ENCODE data around the gene CEP20.

The CEP20 gene

DNA sequence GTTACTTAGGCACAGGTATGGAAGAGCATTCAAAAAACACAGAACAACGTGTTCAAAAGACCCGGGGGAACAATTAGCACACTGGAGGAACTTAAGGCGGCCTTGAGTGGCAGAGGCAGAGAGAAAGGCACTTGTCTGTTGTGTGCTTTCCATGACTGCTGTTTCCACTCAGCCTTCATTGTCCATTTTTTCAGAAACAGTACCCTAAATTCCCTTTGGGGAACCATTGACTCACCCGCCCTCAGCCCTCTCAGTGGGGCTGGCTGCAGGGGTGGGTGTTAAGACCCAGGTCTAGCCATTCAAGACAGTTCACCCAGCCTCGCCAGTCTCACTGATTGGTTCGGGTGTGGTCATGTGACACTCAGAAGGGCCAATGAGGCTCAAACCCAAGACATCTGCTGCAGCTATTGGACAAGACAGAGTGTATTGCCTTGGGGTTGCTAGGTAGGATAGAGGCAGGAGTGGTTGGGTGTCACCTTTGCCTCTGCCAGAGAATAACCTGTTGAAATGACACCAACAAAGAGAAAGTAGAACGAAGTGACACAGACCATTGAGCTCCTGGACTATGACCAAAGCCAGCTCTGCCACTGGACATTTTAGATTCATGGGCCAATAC, 19.6 kb upstream of the CEP20 start:
- Histone ChIP-seq H3K36me3 (ENCODE audit: insufficient read depth, low read length) (no peaks in the 10 kb centered on the region), H3K4me1 (ENCODE audit: insufficient read depth, low read length) (0 out of 2 replicates have a peak, but pooled peaks cover 4% of the 10 kb centered on the region), H3K9ac (ENCODE audit: low read depth, low read length) (peak overlapping the region; percentile 25; the same call in 1 of the 2 replicates)

DNA sequence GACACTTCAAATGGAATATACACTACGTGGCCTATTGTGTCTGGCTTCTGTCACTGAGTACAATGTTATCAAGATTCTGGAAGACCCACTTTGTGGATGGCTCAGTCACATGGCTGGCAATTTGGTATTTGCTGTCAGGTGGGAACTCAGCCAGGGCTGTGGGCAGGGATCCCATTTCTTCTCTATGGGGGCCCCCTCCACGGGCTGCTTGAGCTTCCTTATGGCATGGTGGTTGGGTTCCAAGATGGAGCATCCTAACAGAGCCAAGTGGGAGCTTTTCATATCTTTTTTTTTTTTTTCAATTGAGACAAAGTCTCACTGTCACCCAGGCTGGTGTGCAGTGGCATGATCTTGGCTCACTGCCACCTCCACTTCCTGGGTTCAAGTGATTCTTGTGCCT, 18.0 kb upstream of the CEP20 start:
- Histone ChIP-seq H3K4me1 (ENCODE audit: insufficient read depth, low read length) (0 out of 2 replicates have a peak, but pooled peaks cover 4% of the 10 kb centered on the region), H3K9ac (ENCODE audit: low read depth, low read length) (no peak overlapping the region)

More for the DNA sequence above, 19.6 kb upstream of the CEP20 start:
- no peaks in the 10 kb centered on the region for H3K9me3 ChIP-seq (ENCODE audit: control insufficient read depth, insufficient read depth, low read length)

DNA sequence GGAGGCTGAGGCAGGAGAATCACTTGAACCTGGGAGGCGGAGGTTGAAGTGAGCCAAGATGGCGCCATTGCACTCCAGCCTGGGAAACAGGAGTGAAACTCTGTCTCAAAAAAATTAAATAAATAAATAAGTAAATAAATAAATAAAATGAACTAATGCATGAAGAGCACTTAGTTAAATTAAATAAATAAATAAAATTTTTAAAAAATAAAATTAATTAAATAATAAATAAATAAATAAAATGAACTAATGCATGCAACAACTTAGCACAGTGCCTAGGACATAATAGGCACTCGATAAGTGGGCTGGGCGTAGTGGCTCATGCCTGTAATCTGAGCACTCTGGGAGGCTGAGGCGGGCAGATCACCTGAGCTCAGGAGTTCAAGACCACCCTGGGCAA, 15.6 kb upstream of the CEP20 start:
- H3K9ac ChIP-seq (ENCODE audit: low read depth, low read length): no peak overlapping the region
- peaks cover 13% of the 10 kb centered on the region; the same call in 1 of the 2 replicates for H3K4me1 ChIP-seq (ENCODE audit: insufficient read depth, low read length)
- H3K9me3 ChIP-seq (ENCODE audit: control insufficient read depth, insufficient read depth, low read length): no peaks in the 10 kb centered on the region
- no peaks in the 10 kb centered on the region for H3K36me3 ChIP-seq (ENCODE audit: insufficient read depth, low read length)

More for the DNA sequence above, 18.0 kb upstream of the CEP20 start:
- no peaks in the 10 kb centered on the region for H3K36me3 ChIP-seq (ENCODE audit: insufficient read depth, low read length)
- H3K9me3 ChIP-seq (ENCODE audit: control insufficient read depth, insufficient read depth, low read length): no peaks in the 10 kb centered on the region

DNA sequence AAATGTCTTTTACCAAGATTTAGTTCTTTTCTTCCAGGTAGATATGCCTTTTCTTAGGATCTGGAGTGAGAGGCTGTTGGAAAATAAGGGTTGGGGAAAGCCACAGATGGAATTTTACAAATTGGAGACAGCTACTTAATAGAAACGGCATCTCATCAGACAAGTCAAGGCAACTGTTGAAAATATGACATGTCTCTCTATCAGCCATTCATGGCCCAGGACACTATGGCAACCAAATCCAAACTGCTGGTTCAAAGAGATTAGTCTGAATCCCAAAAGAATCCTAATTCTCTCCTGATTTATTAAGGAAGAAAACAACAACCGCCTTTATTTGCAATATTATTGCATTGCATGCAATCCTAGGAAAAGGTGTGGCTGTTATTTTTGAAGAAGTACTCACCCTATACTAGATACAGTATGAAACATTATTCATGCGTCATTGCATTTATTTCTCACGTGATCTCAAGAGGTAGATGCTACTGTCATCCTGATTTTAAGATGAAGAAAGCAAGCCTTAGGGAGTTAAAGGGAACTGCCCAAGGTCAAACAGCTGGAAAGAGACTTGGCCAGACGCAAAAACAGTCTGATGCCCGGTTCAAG, 12.6 kb upstream of the CEP20 start:
- H3K4me1 ChIP-seq (ENCODE audit: insufficient read depth, low read length): peaks cover 17% of the 10 kb centered on the region; the same call in 1 of the 2 replicates
- no peak overlapping the region for H3K9ac ChIP-seq (ENCODE audit: low read depth, low read length)
- H3K36me3 ChIP-seq (ENCODE audit: insufficient read depth, low read length): no peaks in the 10 kb centered on the region
- H3K9me3 ChIP-seq (ENCODE audit: control insufficient read depth, insufficient read depth, low read length): no peaks in the 10 kb centered on the region

DNA sequence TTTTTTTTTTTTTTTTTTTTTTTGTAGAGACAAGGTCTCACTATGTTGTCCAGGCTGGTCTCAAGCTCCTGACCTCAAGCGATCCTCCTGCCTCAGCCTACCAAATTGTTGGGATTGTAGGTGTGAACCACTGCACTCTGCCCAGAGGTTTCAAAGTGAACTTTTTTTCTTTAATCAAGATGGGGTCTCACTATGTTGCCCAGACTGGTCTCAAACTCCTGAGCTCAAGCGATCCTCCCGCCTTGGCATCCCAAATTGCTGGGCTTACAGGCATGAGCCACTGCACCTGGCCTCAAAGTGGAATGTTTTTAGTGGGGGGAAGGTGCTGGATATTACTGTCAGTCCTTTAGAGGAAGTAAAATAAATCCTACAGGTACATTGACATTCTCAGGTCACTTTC, 12.0 kb upstream of the CEP20 start:
- H3K9ac ChIP-seq (ENCODE audit: low read depth, low read length): no peak overlapping the region
- peaks cover 17% of the 10 kb centered on the region; the same call in 1 of the 2 replicates for H3K4me1 ChIP-seq (ENCODE audit: insufficient read depth, low read length)
- no peaks in the 10 kb centered on the region for H3K9me3 ChIP-seq (ENCODE audit: control insufficient read depth, insufficient read depth, low read length)
- H3K36me3 ChIP-seq (ENCODE audit: insufficient read depth, low read length): no peaks in the 10 kb centered on the region

DNA sequence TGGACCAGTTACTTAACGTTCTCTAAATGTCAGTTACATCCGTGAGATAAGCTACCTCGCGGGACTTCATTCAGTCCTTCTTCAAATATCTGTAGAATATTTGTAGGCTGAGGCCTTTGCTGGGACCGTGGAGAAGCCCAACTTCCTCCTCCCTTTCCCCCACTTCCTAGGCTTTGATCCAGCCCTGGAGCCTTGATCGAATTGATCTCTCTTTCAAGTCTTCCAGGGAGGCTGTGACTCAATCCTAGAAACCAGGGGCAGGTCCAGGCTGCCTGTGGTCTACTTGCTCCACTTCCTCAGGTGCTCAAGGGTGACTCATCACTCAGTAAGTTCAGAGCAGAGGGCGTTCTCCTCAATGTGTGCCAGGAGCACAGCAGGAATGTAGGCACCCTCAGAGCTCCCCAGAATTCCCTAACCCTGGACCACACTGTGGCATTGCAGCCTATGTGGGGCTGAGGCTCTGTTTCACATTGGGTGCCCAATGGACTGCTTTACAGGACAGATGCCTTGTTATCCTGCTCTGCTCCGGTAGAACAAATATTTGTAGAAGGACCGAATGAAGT, 11.2 kb upstream of the CEP20 start:
- no peak overlapping the region for H3K9ac ChIP-seq (ENCODE audit: low read depth, low read length)
- no peaks in the 10 kb centered on the region for H3K36me3 ChIP-seq (ENCODE audit: insufficient read depth, low read length)
- peaks cover 17% of the 10 kb centered on the region; the same call in 1 of the 2 replicates for H3K4me1 ChIP-seq (ENCODE audit: insufficient read depth, low read length)
- H3K9me3 ChIP-seq (ENCODE audit: control insufficient read depth, insufficient read depth, low read length): no peaks in the 10 kb centered on the region

DNA sequence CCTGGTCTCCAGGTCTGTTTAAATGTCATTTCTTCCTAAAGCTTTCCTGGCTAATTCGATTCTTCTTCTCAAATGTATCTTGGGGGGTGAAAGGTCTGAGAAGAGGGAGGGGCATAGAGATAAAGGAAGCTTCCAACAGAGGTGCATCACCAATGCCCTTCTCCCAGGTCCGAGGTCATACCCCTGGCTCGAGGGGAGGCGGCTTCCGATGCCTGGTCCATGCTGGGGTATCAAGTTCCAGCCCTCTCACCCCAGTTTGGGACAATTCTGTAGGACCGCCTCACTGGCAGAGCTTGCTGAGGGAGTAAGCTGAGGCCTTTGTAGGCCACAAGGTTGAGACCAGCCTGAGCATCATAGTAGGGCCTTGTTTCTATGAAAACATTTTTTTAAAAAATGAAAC, 10.3 kb upstream of the CEP20 start:
- no peak overlapping the region for H3K9ac ChIP-seq (ENCODE audit: low read depth, low read length)
- peaks cover 17% of the 10 kb centered on the region; the same call in 1 of the 2 replicates for H3K4me1 ChIP-seq (ENCODE audit: insufficient read depth, low read length)
- no peaks in the 10 kb centered on the region for H3K36me3 ChIP-seq (ENCODE audit: insufficient read depth, low read length)
- H3K9me3 ChIP-seq (ENCODE audit: control insufficient read depth, insufficient read depth, low read length): no peaks in the 10 kb centered on the region

DNA sequence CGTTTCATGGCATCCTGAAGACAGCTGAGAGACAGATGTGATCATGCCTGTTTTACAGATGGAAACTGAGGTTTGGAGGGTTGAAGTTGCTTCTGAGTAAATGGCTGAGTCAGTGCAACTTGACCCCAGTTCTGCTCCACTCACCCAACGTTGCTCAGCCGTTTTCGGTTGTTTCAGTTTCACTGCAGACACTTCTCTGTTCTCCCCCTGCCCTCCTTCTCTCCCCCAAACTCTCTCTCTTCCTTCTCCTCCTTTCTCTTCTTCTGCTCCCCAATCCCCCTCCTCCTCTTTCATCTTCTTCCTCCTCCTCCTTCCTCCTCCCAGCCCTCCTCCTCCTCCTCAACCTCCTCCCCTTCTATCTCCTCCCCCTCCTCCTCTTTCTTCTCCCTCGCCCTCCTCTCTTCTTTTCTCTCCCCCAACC, 9.4 kb upstream of the CEP20 start:
- H3K9me3 ChIP-seq (ENCODE audit: control insufficient read depth, insufficient read depth, low read length): no peaks in the 10 kb centered on the region
- H3K36me3 ChIP-seq (ENCODE audit: insufficient read depth, low read length): no peaks in the 10 kb centered on the region
- H3K9ac ChIP-seq (ENCODE audit: low read depth, low read length): no peak overlapping the region
- peaks cover 17% of the 10 kb centered on the region; the same call in 1 of the 2 replicates for H3K4me1 ChIP-seq (ENCODE audit: insufficient read depth, low read length)

DNA sequence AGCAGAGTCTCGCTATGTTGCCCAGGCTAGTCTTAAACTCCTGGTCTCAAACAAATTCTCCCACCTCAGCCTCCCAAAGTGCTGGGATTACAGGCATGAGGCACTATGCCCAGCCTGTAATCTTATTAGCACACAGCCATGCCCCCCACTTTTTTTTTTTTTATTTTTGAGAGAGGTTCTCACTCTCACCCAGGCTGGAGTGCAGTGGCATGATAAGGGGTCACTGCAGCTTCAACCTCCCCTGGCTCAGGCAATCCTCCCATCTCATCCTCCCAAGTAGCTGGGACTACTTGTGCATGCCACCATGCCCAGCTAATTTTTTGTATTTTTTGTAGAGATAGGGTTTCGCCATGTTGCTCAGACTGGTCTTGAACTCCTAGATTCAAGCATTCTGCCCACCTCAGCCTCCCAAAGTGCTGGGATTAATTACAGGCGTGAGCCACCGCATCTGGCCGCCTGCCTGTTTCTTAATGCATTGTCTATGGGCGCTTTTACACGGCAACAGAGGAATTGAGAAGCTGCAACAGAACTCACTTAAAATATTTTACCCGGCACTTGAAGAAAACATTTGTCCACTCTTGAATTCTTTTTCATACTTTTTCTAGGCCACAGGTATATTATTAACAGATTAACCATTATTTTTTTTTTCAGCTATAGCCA, 8.8 kb upstream of the CEP20 start:
- Histone ChIP-seq H3K9me3 (ENCODE audit: control insufficient read depth, insufficient read depth, low read length) (no peaks in the 10 kb centered on the region), H3K4me1 (ENCODE audit: insufficient read depth, low read length) (peaks cover 17% of the 10 kb centered on the region; the same call in 1 of the 2 replicates), H3K9ac (ENCODE audit: low read depth, low read length) (no peak overlapping the region), H3K36me3 (ENCODE audit: insufficient read depth, low read length) (no peaks in the 10 kb centered on the region)

DNA sequence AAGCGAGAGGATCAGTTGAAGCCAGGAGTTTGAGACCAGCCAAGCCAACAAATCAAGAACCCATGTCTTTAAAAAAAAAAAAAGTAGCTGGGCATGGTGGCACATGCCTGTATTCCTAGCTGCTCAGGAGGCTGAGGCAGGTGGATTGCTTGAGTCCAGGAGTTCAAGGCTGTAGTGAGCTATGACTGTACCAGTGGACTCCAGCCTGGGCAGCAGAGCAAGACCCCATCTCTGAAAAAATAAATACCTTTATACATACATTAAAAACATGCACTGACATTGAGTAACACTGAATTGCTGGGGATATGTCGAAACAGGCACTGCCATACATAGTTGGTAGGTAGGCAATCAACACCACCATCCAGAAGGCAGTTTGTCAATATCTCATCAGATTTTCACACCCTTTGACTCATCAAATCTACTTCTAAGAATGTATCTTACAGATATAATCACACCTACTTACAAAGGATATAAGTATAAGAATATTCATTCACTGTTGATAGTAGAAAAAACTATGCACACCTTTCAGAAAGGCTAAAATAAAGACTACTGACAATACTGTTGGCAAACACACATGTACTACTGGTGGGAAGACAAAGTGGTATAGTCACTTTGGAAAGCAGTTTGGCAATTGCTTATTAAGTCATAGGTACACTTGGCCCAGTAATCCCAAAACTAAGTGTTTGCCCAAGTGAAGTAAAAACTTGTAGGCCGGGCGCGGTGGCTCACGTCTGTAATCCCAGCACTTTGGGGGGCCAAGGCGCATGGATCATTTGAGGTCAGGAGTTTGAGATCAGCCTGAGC, 6.4 kb upstream of the CEP20 start:
- Histone ChIP-seq H3K9me3 (ENCODE audit: control insufficient read depth, insufficient read depth, low read length) (no peaks in the 10 kb centered on the region), H3K4me1 (ENCODE audit: insufficient read depth, low read length) (peaks cover 15% of the 10 kb centered on the region; the same call in 1 of the 2 replicates), H3K36me3 (ENCODE audit: insufficient read depth, low read length) (no peaks in the 10 kb centered on the region), H3K9ac (ENCODE audit: low read depth, low read length) (no peak overlapping the region)

DNA sequence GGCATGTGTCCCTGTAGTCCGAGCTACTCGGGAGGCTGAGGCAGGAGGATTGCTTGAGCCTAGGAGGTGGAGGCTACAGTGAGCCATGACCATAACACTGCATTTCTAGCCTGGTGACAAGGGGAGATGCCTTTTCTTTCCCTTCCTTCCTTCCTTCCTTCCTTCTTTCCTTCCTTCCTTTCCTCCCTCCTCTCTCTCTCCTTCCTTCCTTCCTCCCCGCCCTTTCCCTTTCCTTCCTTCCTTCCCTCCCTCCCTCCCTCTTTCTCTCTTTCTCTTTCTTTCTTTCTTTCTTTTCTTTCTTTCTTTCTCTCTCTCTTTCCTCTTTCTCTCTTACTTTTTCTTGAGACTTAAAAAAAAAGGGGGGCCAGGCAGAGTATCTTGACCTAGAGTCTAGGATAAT, 3.1 kb upstream of the CEP20 start:
- no peaks in the 10 kb centered on the region for H3K36me3 ChIP-seq (ENCODE audit: insufficient read depth, low read length)
- no peaks in the 10 kb centered on the region for H3K9me3 ChIP-seq (ENCODE audit: control insufficient read depth, insufficient read depth, low read length)
- no peak overlapping the region for H3K9ac ChIP-seq (ENCODE audit: low read depth, low read length)
- peaks cover 5% of the 10 kb centered on the region for H3K4me1 ChIP-seq (ENCODE audit: insufficient read depth, low read length)

DNA sequence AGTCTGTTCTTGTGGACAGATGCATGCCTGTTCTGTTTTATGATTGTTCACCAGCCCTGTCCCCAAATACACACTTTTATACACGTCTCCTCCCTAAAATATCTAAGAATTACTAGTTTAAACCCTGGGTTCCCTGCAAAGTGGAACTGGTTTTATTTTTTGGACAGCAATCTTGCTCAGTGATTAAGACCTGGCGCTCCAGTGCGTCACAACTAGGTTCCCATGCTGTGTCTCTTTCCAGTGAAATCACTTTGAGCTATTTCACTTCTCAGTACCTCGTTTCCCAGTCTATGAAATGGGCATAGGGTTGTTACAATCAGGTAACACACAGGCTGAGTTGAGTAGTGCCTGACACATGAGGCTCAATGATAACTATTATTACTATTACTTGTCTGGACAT, 1.1 kb downstream of the CEP20 start:
- peaks cover 5% of the 10 kb centered on the region for H3K4me1 ChIP-seq (ENCODE audit: insufficient read depth, low read length)
- no peaks in the 10 kb centered on the region for H3K36me3 ChIP-seq (ENCODE audit: insufficient read depth, low read length)
- no peaks in the 10 kb centered on the region for H3K9me3 ChIP-seq (ENCODE audit: control insufficient read depth, insufficient read depth, low read length)
- peak overlapping the region; percentile 79 for H3K9ac ChIP-seq (ENCODE audit: low read depth, low read length)

DNA sequence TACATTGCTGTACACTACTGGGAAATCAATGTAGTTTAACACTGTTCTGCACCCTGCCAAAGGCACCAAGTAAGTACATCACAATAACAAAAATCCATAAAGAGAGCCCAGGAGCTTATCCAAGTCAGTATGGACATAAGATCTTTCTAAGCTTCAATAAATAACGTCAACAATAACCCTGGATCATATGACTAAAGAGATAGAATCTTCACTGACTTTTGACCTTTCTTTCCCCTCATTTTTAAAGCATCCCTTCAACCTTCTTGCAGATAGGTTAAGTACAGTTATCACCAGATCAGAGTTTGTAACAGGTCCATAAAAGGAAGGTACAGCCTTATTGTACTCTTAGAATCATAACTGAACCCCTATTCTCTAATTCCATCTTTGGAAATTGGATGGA, 2.3 kb downstream of the CEP20 start:
- Histone ChIP-seq H3K4me1 (ENCODE audit: insufficient read depth, low read length) (peaks cover 5% of the 10 kb centered on the region), H3K9ac (ENCODE audit: low read depth, low read length) (no peak overlapping the region), H3K36me3 (ENCODE audit: insufficient read depth, low read length) (no peaks in the 10 kb centered on the region), H3K9me3 (ENCODE audit: control insufficient read depth, insufficient read depth, low read length) (no peaks in the 10 kb centered on the region)

DNA sequence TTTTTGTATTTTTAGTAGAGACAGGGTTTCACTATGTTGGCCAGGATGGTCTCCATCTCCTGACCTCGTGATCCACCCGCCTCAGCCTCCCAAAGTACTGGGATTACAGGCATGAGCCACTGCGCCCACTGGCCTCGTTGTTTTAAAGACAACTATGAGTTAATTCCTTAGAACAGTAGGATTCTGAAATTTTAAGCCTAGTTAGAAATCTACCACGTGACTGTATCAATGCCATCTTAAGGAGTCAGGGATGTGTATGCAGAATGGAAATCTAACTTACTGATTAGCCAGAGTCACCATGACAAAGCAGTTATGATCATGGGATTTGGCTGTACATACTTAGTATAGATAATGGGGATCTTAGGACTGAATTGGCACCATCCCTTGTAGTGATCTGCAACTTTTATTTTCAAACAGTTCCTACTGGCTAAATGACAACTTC, 2.8 kb downstream of the CEP20 start:
- Histone ChIP-seq H3K9me3 (ENCODE audit: control insufficient read depth, insufficient read depth, low read length) (no peaks in the 10 kb centered on the region), H3K4me1 (ENCODE audit: insufficient read depth, low read length) (peaks cover 5% of the 10 kb centered on the region), H3K36me3 (ENCODE audit: insufficient read depth, low read length) (no peaks in the 10 kb centered on the region), H3K9ac (ENCODE audit: low read depth, low read length) (no peak overlapping the region)
